Prostate gland (tissue), 2 donors: Measurements from ENCODE around the gene PANK1.

Experiments
- CTCF ChIP-seq, 4 experiments: fragments of 200-600 bp in 2 of 4; fragments of 450-650 bp in 2 of 4; sonication (generic) in 2 of 4; IDR thresholded peaks; 1 replicate in 3 of 4; 2 replicates in 1 of 4; pipeline ENCODE4 v1.5.1; 2016 to 2019; ENCODE audit warnings: antibody characterized with exemption in 4 of 4, mild to moderate bottlenecking in 2 of 4, moderate library complexity in 2 of 4
- POLR2A ChIP-seq: fragments of 450-650 bp; IDR thresholded peaks from one replicate; pipeline ENCODE4 v1.6.1; 2016; ENCODE audit warnings: antibody characterized with exemption, mild to moderate bottlenecking
- POLR2AphosphoS5 ChIP-seq: sonication (generic); formaldehyde crosslinking; IDR thresholded peaks from one replicate; pipeline ENCODE4 v1.6.1; 2017; ENCODE audit warnings: antibody characterized with exemption

- TF ChIP-seq CTCF (IDR thresholded peaks at IDR 0.05) (no peak), POLR2AphosphoS5 (no peak), POLR2A (no peak)
These were observed 7.8 kb upstream of the PANK1 start for GRCh38 chr10:89652806-89653370.
